AG09309 (cell line): ENCODE results near the gene CNTNAP2.

ENCODE experiments used
- DNase-seq: peaks from one replicate; pipeline ENCODE4 v3.0.0-alpha.2; 2010; ENCODE audit warnings: low read depth
- H3K4me3 ChIP-seq: 2 replicates; pipeline ENCODE4 v1.5.1; 2011; ENCODE audit warnings: mild to moderate bottlenecking, low read depth, low read length, moderate library complexity; ENCODE audit not compliant: control insufficient read depth
- CTCF ChIP-seq: IDR thresholded peaks from 2 replicates; pipeline ENCODE4 v1.5.1; 2011; ENCODE audit warnings: mild to moderate bottlenecking, low read depth, low read length, inconsistent platforms; ENCODE audit not compliant: insufficient read depth, control insufficient read depth; ENCODE audit errors: missing control alignments

Gene CNTNAP2

GRCh38 chr7:147423875-147424274 is 1307.3 kb downstream of the CNTNAP2 start:
- no peak for DNase-seq
- no peak overlapping the region for H3K4me3 ChIP-seq
- TF ChIP-seq CTCF, result no peak

GRCh38 chr7:147428075-147428474 is 1311.5 kb downstream of the CNTNAP2 start:
- DNase-seq, result no peak
- no peak for TF ChIP-seq CTCF
- no peak overlapping the region for H3K4me3 ChIP-seq

GRCh38 chr7:147429961-147430360 is 1313.4 kb downstream of the CNTNAP2 start:
- DNase-seq, result no peak
- no peak overlapping the region for H3K4me3 ChIP-seq
- no peak for TF ChIP-seq CTCF

- DNase-seq, result no peak
- no peak overlapping the region for H3K4me3 ChIP-seq
- TF ChIP-seq CTCF, result peak; percentile 52
These were observed 1315.5 kb downstream of the CNTNAP2 start for GRCh38 chr7:147432079-147432478.

GRCh38 chr7:147432576-147432975 is 1316.0 kb downstream of the CNTNAP2 start:
- DNase-seq, result no peak
- TF ChIP-seq CTCF, result no peak
- H3K4me3 ChIP-seq, result no peak overlapping the region

GRCh38 chr7:147436718-147437117 is 1320.1 kb downstream of the CNTNAP2 start:
- no peak overlapping the region for H3K4me3 ChIP-seq
- DNase-seq, result no peak
- no peak for TF ChIP-seq CTCF

- TF ChIP-seq CTCF, result no peak
- no peak overlapping the region for H3K4me3 ChIP-seq
- DNase-seq, result no peak
These were observed 1321.6 kb downstream of the CNTNAP2 start for GRCh38 chr7:147438216-147438615.
